Left lung (tissue), 10 donors: ENCODE results near the gene EHBP1. TPM values are rescaled to one million over a fixed set of nuclear protein-coding genes. Genes with fewer than 3 reads are reported as not detected.
A peak's percentile ranks its signal among the peaks of the same experiment; 100 is the strongest.
"Not testable (repeated sequence)": the region's sequence is repeated elsewhere in the genome, so short reads cannot be mapped to it uniquely, and the experiment has no call there.

Experiments
- ATAC-seq: fragments of 200-7000 bp; cut with Tn5 transposase; one replicate; pipeline ENCODE4 v1.9.1; 2020; ENCODE audit warnings: moderate library complexity
- DNase-seq, 4 donors: peaks; one replicate each; pipeline ENCODE4 v3.0.0-alpha.2; 2013 to 2020
- H3K27ac ChIP-seq, 2 donors: fragments of 200-600 bp; sonication (generic) in 1 of 2; one replicate each; pipeline versions ENCODE4 v1.5.0 to v1.8.0; 2020 to 2021
- H3K27me3 ChIP-seq, 2 donors: fragments of 200-600 bp; sonication (generic) in 1 of 2; one replicate each; pipeline versions ENCODE4 v1.5.0 to v1.8.0; 2020 to 2021
- H3K36me3 ChIP-seq, 2 donors: fragments of 200-600 bp; sonication (generic) in 1 of 2; one replicate each; pipeline versions ENCODE4 v1.5.0 to v1.8.0; 2020 to 2021
- H3K4me1 ChIP-seq, 2 donors: fragments of 200-600 bp; one replicate each; pipeline ENCODE4 v1.8.0; 2021
- H3K4me3 ChIP-seq, 2 donors: fragments of 200-600 bp; sonication (generic) in 1 of 2; one replicate each; pipeline versions ENCODE4 v1.5.0 to v1.8.0; 2020 to 2021; ENCODE audit warnings: mild to moderate bottlenecking in 1 of 2
- H3K9me3 ChIP-seq, 2 donors: fragments of 200-600 bp; sonication (generic) in 1 of 2; one replicate each; pipeline versions ENCODE4 v1.5.0 to v1.8.0; 2020 to 2021
- CTCF ChIP-seq, 2 donors: fragments of 200-600 bp; sonication (generic) in 1 of 2; IDR thresholded peaks; one replicate each; pipeline versions ENCODE4 v1.5.0 to v1.8.0; 2021; ENCODE audit warnings: antibody characterized with exemption in 2 of 2
- intact Hi-C, 2 donors: fragments of 100-400 bp; cut with DNase I; formaldehyde crosslinking; loops; one replicate each; pipeline versions ENCODE4 v1.11.2 to v1.14.2; 2022
- polyA plus RNA-seq, 6 donors: library from polyadenylated mRNA; unstranded; fragments of 120-200 nt; gene quantifications; one replicate each; pipeline ENCODE4 v1.2.1, GENCODE V29; 2013; ENCODE audit not compliant: insufficient read length in 6 of 6
- total RNA-seq, 2 donors: library from RNA; stranded (reverse); fragmentation: NEBNext Ultra II Directional; extraction: Animal tissue kit (Norgen Biotek cat#: 25700); gene quantifications; one replicate each; pipeline ENCODE4 v1.2.1, GENCODE V29; 2021
- donor health status: DM: no; HTN: yes; CAD: no.
- donor health status: DM: no; HTN: no; CAD: no.

The EHBP1 gene
- total and polyA plus RNA-seq, 8 donors = 35.4 to 48.9 (median 38.9) TPM

GRCh38 chr2:63013438-63013837 is 307.9 kb downstream of the EHBP1 start:
- peaks cover 0 to 5% of the 10 kb centered on the region in 2 donors for H3K36me3 ChIP-seq
- ATAC-seq = no peak
- intact Hi-C loops = no loop called here
- H3K9me3 ChIP-seq = no peaks in the 10 kb centered on the region
- no peaks in the 10 kb centered on the region for H3K27me3 ChIP-seq
- H3K4me1 ChIP-seq = no peaks in the 10 kb centered on the region
- TF ChIP-seq CTCF (IDR thresholded peaks at IDR 0.05) = no peak
- H3K27ac ChIP-seq = no peak overlapping the region
- no peak overlapping the region for H3K4me3 ChIP-seq
- no peak for DNase-seq

DNA sequence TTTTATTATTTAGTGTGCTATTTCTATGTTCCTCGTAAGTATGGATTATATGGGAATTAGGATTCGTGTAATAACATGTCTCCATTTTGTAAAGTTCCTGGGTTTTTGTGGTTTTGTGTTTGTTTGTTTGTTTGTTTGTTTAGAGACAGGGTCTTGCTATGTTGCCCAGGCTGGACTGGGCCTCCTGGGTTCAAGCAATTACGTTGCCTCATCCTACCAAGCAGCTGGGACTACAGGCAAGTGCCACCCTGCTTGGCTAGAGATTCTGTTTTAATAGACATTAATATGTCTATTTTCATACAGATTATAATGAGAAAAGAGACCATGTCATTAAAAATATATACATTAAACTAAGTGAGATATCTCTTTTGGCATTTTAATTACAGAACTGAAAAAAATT is 309.9 kb downstream of the EHBP1 start:
- ATAC-seq = no peak
- Histone ChIP-seq H3K9me3 (no peaks in the 10 kb centered on the region), H3K36me3 (peaks cover 0 to 5% of the 10 kb centered on the region in 2 donors), H3K4me1 (no peaks in the 10 kb centered on the region), H3K27me3 (no peaks in the 10 kb centered on the region), H3K27ac (no peak overlapping the region), H3K4me3 (no peak overlapping the region)
- DNase-seq = no peak
- no peak for TF ChIP-seq CTCF (IDR thresholded peaks at IDR 0.05)
- intact Hi-C loops = no loop called here

DNA sequence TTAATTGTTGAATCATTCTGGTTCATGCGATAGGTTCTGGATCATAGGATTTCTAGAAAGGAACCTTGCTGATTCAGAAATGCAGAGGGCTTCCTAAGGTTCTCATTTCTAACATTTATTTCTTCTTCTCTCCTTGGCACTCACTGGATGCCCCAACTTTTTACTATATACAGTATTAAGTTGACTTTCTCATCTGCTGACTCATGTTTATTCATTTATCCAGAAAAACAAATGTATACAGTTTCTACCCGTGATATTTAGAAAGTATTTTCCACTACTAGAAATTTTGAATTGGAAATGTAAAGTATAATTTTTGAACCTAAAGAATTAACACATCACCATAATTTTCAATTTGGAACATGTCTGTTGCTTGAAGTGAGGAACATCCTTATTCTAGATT is 312.9 kb downstream of the EHBP1 start:
- Histone ChIP-seq H3K27ac (no peak overlapping the region), H3K4me3 (no peak overlapping the region), H3K27me3 (no peaks in the 10 kb centered on the region), H3K36me3 (peaks cover 0 to 5% of the 10 kb centered on the region in 2 donors), H3K9me3 (no peaks in the 10 kb centered on the region), H3K4me1 (no peaks in the 10 kb centered on the region)
- no peak for DNase-seq
- no peak for TF ChIP-seq CTCF (IDR thresholded peaks at IDR 0.05)
- no peak for ATAC-seq
- intact Hi-C loops = no loop called here

- intact Hi-C loops, H3K4me3 ChIP-seq, H3K9me3 ChIP-seq, H3K36me3 ChIP-seq, ATAC-seq, DNase-seq, H3K27me3 ChIP-seq, H3K4me1 ChIP-seq, H3K27ac ChIP-seq: not testable (repeated sequence)
Observed at GRCh38 chr2:63019686-63020085, 314.2 kb downstream of the EHBP1 start.

GRCh38 chr2:63023444-63023843 is 317.9 kb downstream of the EHBP1 start:
- ATAC-seq (peak; percentile 27), DNase-seq (no peak)
- H3K36me3 ChIP-seq = no peaks in the 10 kb centered on the region
- H3K9me3 ChIP-seq = no peaks in the 10 kb centered on the region
- no peak overlapping the region for H3K27ac ChIP-seq
- no peaks in the 10 kb centered on the region for H3K27me3 ChIP-seq
- no peaks in the 10 kb centered on the region for H3K4me1 ChIP-seq
- intact Hi-C loops = no loop called here
- no peak overlapping the region for H3K4me3 ChIP-seq
- TF ChIP-seq CTCF (IDR thresholded peaks at IDR 0.05) = no peak

DNA sequence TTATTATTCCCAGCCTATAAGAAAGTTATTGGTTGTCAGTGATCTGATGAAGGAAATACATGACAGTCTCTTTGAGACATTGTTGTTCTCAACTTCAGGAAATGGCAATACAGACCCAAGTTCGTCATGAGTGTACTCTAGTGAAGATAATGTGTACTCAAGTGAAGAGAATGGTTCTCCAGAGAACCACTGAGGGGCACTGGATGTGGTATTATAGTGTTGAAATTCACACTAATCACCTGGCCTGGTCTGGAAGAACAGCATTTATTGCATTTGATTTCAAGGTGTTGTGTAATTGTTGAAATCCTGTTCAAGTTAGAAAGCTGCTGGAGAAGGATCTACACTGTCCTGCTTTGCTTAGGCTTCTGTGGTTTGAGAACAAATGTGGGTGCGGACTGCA is 321.7 kb downstream of the EHBP1 start:
- no peak overlapping the region for H3K27ac ChIP-seq
- H3K9me3 ChIP-seq = no peaks in the 10 kb centered on the region
- intact Hi-C loops = no loop called here
- H3K36me3 ChIP-seq = no peaks in the 10 kb centered on the region
- ATAC-seq = peak; percentile 75
- no peak for TF ChIP-seq CTCF (IDR thresholded peaks at IDR 0.05)
- no peaks in the 10 kb centered on the region for H3K4me1 ChIP-seq
- no peaks in the 10 kb centered on the region for H3K27me3 ChIP-seq
- H3K4me3 ChIP-seq = no peak overlapping the region
- no peak for DNase-seq
